H1 (cell line): Measurements from ENCODE around the gene COL5A3. TPM values are rescaled to one million over a fixed set of nuclear protein-coding genes. Genes with fewer than 3 reads are reported as not detected.

Source experiments
- CTCF ChIA-PET: fragments of 300-600 bp; sonication (Branson Sonifier 250); formaldehyde crosslinking; loops from one replicate; lab custom pipeline; 2021; ENCODE audit not compliant: partially characterized antibody; lab: Charles Lee
- POLR2A ChIA-PET: fragments of 300-600 bp; sonication (Branson Sonifier 250); formaldehyde crosslinking; loops from one replicate; lab custom pipeline; 2021; ENCODE audit warnings: inconsistent platforms; ENCODE audit not compliant: partially characterized antibody; lab: Charles Lee
- DNase-seq, 2 experiments: peaks; one replicate each; pipeline versions ENCODE4 v3.0.0 to v3.0.0-alpha.2; 2010 to 2022; ENCODE audit warnings: low spot score in 2 of 2, low read depth in 1 of 2, mixed read lengths in 1 of 2
- FAIRE-seq: peaks from 2 replicates; lab custom pipeline; 2011; peaks lifted over from hg19 to GRCh38; lab: Jason Lieb, UNC
- H2AFZ ChIP-seq: 2 replicates; pipeline ENCODE4 v1.8.1; 2012; ENCODE audit warnings: low read length, inconsistent platforms
- H2AK5ac ChIP-seq: 2 replicates; pipeline ENCODE4 v1.6.1; 2013; ENCODE audit warnings: low read depth, low read length
- H2BK120ac ChIP-seq: replicated peaks from 2 replicates; pipeline ENCODE3; 2013; ENCODE audit warnings: low read depth, low read length, inconsistent platforms
- H2BK12ac ChIP-seq: 2 replicates; pipeline ENCODE4 v1.6.1; 2013; ENCODE audit warnings: low read depth, low read length
- H2BK15ac ChIP-seq: 2 replicates; pipeline ENCODE4 v1.6.1; 2013; ENCODE audit warnings: low read length
- H2BK20ac ChIP-seq: 2 replicates; pipeline ENCODE4 v1.6.1; 2013; ENCODE audit warnings: low read length
- H2BK5ac ChIP-seq: 2 replicates; pipeline ENCODE4 v1.6.1; 2013; ENCODE audit warnings: low read depth, low read length
- H3K14ac ChIP-seq: 2 replicates; pipeline ENCODE4 v1.6.1; 2013; ENCODE audit warnings: inconsistent platforms; ENCODE audit not compliant: insufficient read length
- H3K18ac ChIP-seq: 2 replicates; pipeline ENCODE4 v1.6.1; 2013; ENCODE audit warnings: low read length; ENCODE audit errors: extremely low read depth
- H3K23ac ChIP-seq: 2 replicates; pipeline ENCODE4 v1.6.1; 2013; ENCODE audit warnings: inconsistent platforms; ENCODE audit not compliant: insufficient read length
- H3K23me2 ChIP-seq: 2 replicates; pipeline ENCODE4 v1.6.1; 2013; ENCODE audit warnings: low read depth, low read length
- H3K27ac ChIP-seq: 2 replicates; pipeline ENCODE4 v1.6.1; 2011; ENCODE audit warnings: low read depth, low read length, inconsistent platforms
- H3K27me3 ChIP-seq, 4 experiments: replicated peaks in 1 of 4; 1 replicate in 1 of 4; 2 replicates in 3 of 4; pipeline versions ENCODE4 v1.6.1 to v1.8.1; 2011 to 2013; ENCODE audit warnings: low read length in 3 of 4, mild to moderate bottlenecking in 3 of 4, inconsistent platforms in 2 of 4, mixed read lengths in 2 of 4, moderate library complexity in 1 of 4; ENCODE audit not compliant: control insufficient read depth in 3 of 4, insufficient read depth in 3 of 4; ENCODE audit errors: extremely low read depth in 1 of 4
- H3K36me3 ChIP-seq, 4 experiments: 2 replicates each; pipeline versions ENCODE4 v1.6.1 to v1.8.1; 2011 to 2013; ENCODE audit warnings: mild to moderate bottlenecking in 4 of 4, low read length in 3 of 4, moderate library complexity in 2 of 4, control low read depth in 1 of 4, inconsistent platforms in 1 of 4; ENCODE audit not compliant: insufficient read depth in 4 of 4, control insufficient read depth in 2 of 4
- H3K4ac ChIP-seq: replicated peaks from 2 replicates; pipeline ENCODE3; 2013; ENCODE audit warnings: low read length, low read depth, mixed read lengths, inconsistent platforms; ENCODE audit not compliant: insufficient read length
- H3K4me1 ChIP-seq, 4 experiments: replicated peaks in 1 of 4; 1 replicate in 1 of 4; 2 replicates in 3 of 4; pipeline versions ENCODE4 v1.6.1 to v1.8.1; 2011 to 2013; ENCODE audit warnings: low read length in 3 of 4, inconsistent platforms in 2 of 4, mixed read lengths in 1 of 4; ENCODE audit not compliant: insufficient read depth in 4 of 4, control insufficient read depth in 3 of 4
- H3K4me2 ChIP-seq, 2 experiments: 2 replicates each; pipeline versions ENCODE4 v1.6.1 to v1.8.1; 2011 to 2013; ENCODE audit warnings: low read depth in 2 of 2, low read length in 2 of 2, control low read depth in 1 of 2, inconsistent platforms in 1 of 2, mild to moderate bottlenecking in 1 of 2; ENCODE audit not compliant: insufficient read depth in 1 of 2
- H3K4me3 ChIP-seq, 4 experiments: fragments of 200-600, 300-600 bp in 1 of 4; sonication (generic), shearing (Covaris generic), sonication (Bioruptor Twin) in 1 of 4; 2 replicates each; pipeline versions ENCODE4 v1.5.1 to v1.8.1; 2011 to 2016; ENCODE audit warnings: low read length in 4 of 4, low read depth in 3 of 4, control low read depth in 2 of 4, inconsistent platforms in 2 of 4, mild to moderate bottlenecking in 2 of 4, mixed read lengths in 1 of 4, moderate library complexity in 1 of 4; ENCODE audit not compliant: insufficient read depth in 2 of 4; ENCODE audit errors: extremely low read depth in 1 of 4
- H3K56ac ChIP-seq: replicated peaks from 2 replicates; pipeline ENCODE3; 2013; ENCODE audit warnings: low read depth, mild to moderate bottlenecking, mixed read lengths, low read length, inconsistent platforms; ENCODE audit not compliant: insufficient read length
- H3K79me1 ChIP-seq: 2 replicates; pipeline ENCODE4 v1.6.1; 2013; ENCODE audit warnings: low read depth, low read length, control low read depth
- H3K79me2 ChIP-seq, 2 experiments: 2 replicates each; pipeline versions ENCODE4 v1.6.1 to v1.8.1; 2012 to 2013; ENCODE audit warnings: low read length in 2 of 2, mild to moderate bottlenecking in 2 of 2, inconsistent platforms in 1 of 2; ENCODE audit not compliant: insufficient read depth in 2 of 2, control insufficient read depth in 1 of 2
- H3K9ac ChIP-seq, 4 experiments: replicated peaks in 1 of 4; 1 replicate in 1 of 4; 2 replicates in 3 of 4; pipeline versions ENCODE4 v1.6.1 to v1.8.1; 2011 to 2013; ENCODE audit warnings: low read depth in 3 of 4, low read length in 3 of 4, control low read depth in 2 of 4, mild to moderate bottlenecking in 2 of 4, moderate library complexity in 2 of 4, inconsistent platforms in 1 of 4; ENCODE audit errors: extremely low read depth in 1 of 4
- H3K9me3 ChIP-seq, 2 experiments: 2 replicates each; pipeline versions ENCODE4 v1.6.1 to v1.8.1; 2012 to 2013; ENCODE audit warnings: mild to moderate bottlenecking in 2 of 2, moderate library complexity in 2 of 2, control low read depth in 1 of 2, inconsistent platforms in 1 of 2, low read depth in 1 of 2, low read length in 1 of 2, mixed read lengths in 1 of 2; ENCODE audit not compliant: insufficient read depth in 2 of 2
- H4K20me1 ChIP-seq, 2 experiments: replicated peaks in 1 of 2; 2 replicates each; pipeline versions ENCODE3 to v1.8.1; 2011 to 2013; ENCODE audit warnings: inconsistent platforms in 2 of 2, low read length in 2 of 2, mild to moderate bottlenecking in 1 of 2; ENCODE audit not compliant: insufficient read depth in 2 of 2, control insufficient read depth in 1 of 2
- H4K5ac ChIP-seq: 2 replicates; pipeline ENCODE4 v1.6.1; 2013; ENCODE audit warnings: low read length, low read depth, mixed read lengths, inconsistent platforms; ENCODE audit not compliant: insufficient read length
- H4K8ac ChIP-seq: 2 replicates; pipeline ENCODE4 v1.8.0; 2013; ENCODE audit warnings: mild to moderate bottlenecking, moderate library complexity, low read length, inconsistent platforms; ENCODE audit not compliant: insufficient read depth; ENCODE audit errors: extremely low read depth
- H4K91ac ChIP-seq: replicated peaks from 2 replicates; pipeline ENCODE3; 2013; ENCODE audit warnings: low read length, mixed read lengths, inconsistent platforms; ENCODE audit not compliant: insufficient read length
- ASH2L ChIP-seq: fragments of 200-600, 300-600 bp; sonication (generic); IDR thresholded peaks from one replicate; pipeline ENCODE4 v1.7.1; 2017; ENCODE audit warnings: low read length
- ATF3 ChIP-seq: IDR thresholded peaks from 2 replicates; pipeline ENCODE4 v1.6.1; 2011; ENCODE audit warnings: low read depth, mild to moderate bottlenecking, low read length; ENCODE audit not compliant: insufficient read depth
- GABPA ChIP-seq: IDR thresholded peaks from 2 replicates; pipeline ENCODE4 v1.6.1; 2011; ENCODE audit warnings: mild to moderate bottlenecking, low read length, moderate library complexity, borderline replicate concordance; ENCODE audit not compliant: insufficient read depth
- HDAC2 ChIP-seq, 2 experiments: fragments of 300-600 bp in 1 of 2; sonication (generic) in 1 of 2; IDR thresholded peaks; 2 replicates each; pipeline ENCODE4 v1.6.1; 2011 to 2012; ENCODE audit warnings: low read depth in 2 of 2, low read length in 2 of 2, mild to moderate bottlenecking in 2 of 2, moderate library complexity in 2 of 2, borderline replicate concordance in 1 of 2, inconsistent platforms in 1 of 2
- JUND ChIP-seq: IDR thresholded peaks from 2 replicates; pipeline ENCODE4 v1.6.1; 2011; ENCODE audit warnings: mild to moderate bottlenecking, improper control_type of control experiment, low read length
- RFX5 ChIP-seq: IDR thresholded peaks from 2 replicates; pipeline ENCODE4 v1.6.1; 2011; ENCODE audit warnings: low read depth, low read length, improper control_type of control experiment, borderline replicate concordance
- SIRT6 ChIP-seq: IDR thresholded peaks from one replicate; pipeline ENCODE4 v1.7.1; 2012; ENCODE audit warnings: low read length, inconsistent platforms
- SRF ChIP-seq: IDR thresholded peaks from 2 replicates; pipeline ENCODE4 v1.6.1; 2011; ENCODE audit warnings: mild to moderate bottlenecking, low read depth, low read length, moderate library complexity
- TAF1 ChIP-seq: IDR thresholded peaks from 2 replicates; pipeline ENCODE4 v1.6.1; 2011; ENCODE audit warnings: mild to moderate bottlenecking, low read depth, low read length
- ZNF274 ChIP-seq: IDR thresholded peaks from 2 replicates; pipeline ENCODE4 v1.7.0; 2012; ENCODE audit warnings: low read length, borderline replicate concordance; ENCODE audit errors: extremely low read depth
- WGBS, 2 experiments: shearing (Covaris generic) in 1 of 2; methylation state at CpG; one replicate each; pipeline versions ENCODE4 v1.1.6 to v1.1.7; 2013 to 2015; ENCODE audit warnings: low lambda C conversion rate in 2 of 2, mixed read lengths in 2 of 2, inconsistent platforms in 1 of 2, low coverage in 1 of 2, missing lambda C conversion rate in 1 of 2; ENCODE audit not compliant: insufficient replicate concordance in 2 of 2, insufficient coverage in 1 of 2, insufficient read length in 1 of 2; ENCODE audit errors: extremely low coverage in 1 of 2, missing lambda C conversion rate in 1 of 2; 5-methylcytosine and 5-hydroxymethylcytosine counted together
- polyA plus RNA-seq, 7 experiments: library from polyadenylated mRNA; depleted of rRNA in 3 of 7; stranded (reverse) in 5 of 7; unstranded in 2 of 7; fragments of >200 nt in 5 of 7; fragments of 200-250 nt in 2 of 7; gene quantifications; 1 replicate in 5 of 7; 2 replicates in 1 of 7; 4 replicates in 1 of 7; pipeline versions ENCODE4 v1.2.1 to v1.2.3, GENCODE V29; 2011 to 2013; ENCODE audit warnings: missing spikeins in 2 of 7, mixed read lengths in 2 of 7
- total RNA-seq: library from RNA; stranded (reverse); fragmentation: NEBNext Ultra II Directional; extraction: Animal tissue kit (Norgen Biotek cat#: 25700); gene quantifications from 2 replicates; pipeline ENCODE4 v1.2.1, GENCODE V29; 2021
- TF ChIP-seq, protein P1 (sequence below): IDR thresholded peaks from 2 replicates; pipeline ENCODE4 v1.6.1; 2012; ENCODE audit warnings: inconsistent platforms

The COL5A3 gene
- total and polyA plus RNA-seq, 2 of the 8 experiments (the other 6 are each of a cell fraction or from before 2014, with no cell fraction given) = 0.67 to 0.74 TPM

DNA sequence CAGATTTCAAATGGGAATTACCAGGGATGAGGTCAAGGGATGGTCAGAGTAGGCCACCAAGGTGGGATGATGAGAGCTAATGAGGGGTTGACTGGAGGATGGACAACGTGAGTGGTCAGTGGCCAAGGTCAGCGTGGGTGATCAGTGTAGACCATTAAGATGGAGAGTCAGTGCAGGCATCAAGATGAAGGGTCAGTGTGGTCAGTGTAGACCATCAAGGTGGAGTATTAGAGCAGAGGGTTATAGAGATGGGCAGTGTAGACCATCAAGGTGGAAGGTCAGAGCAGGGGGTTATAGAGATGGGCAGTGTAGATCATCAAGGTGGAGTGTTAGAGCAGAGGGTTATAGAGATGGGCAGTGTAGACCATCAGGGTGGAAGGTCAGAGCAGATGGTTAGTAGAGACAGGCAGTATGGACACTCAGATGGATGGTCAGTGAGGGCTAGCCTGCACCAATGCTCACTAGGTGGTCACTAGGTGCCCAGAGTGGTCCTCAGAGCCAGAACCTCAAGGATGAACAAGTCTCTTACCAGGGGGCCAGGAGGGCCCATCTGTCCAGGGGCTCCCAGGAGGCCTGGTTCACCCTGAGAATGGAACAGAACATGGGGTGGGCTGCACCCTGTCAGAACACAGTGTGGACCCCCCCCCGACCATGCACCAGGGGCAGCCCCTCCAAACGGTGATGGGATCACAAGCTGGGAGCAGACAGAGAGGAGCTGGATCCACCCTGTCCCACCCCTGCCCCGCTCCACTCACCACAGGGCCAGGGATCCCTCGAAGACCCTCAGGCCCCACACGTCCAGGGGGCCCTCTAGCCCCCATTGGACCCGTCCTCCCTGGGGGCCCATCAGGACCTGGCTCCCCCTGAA is 41.2 kb downstream of the COL5A3 start:
- Histone ChIP-seq H3K27me3 (peaks cover 0 to 10% (median 7%) of the 10 kb centered on the region in 4 experiments; a peak in 6 of 7 replicates), H4K8ac (no peak overlapping the region), H3K9me3 (no peaks in the 10 kb centered on the region), H2BK15ac (0 out of 2 replicates have a peak overlapping the region, but pooled peaks have one; percentile 36), H4K20me1 (peaks cover 0 to 1% of the 10 kb centered on the region in 2 experiments), H3K4me3 (no peak overlapping the region), H3K4me2 (no peak overlapping the region), H2BK20ac (no peak overlapping the region), H2BK5ac (no peak overlapping the region), H3K4me1 (peaks cover 0 to 9% (median 0%) of the 10 kb centered on the region in 4 experiments; a peak in 2 of 7 replicates), H3K79me2 (no peaks in the 10 kb centered on the region), H3K79me1 (no peaks in the 10 kb centered on the region), H2BK120ac (no peak overlapping the region), H2AK5ac (no peak overlapping the region), H3K27ac (no peak overlapping the region), H3K56ac (no peak overlapping the region), H3K18ac (no peak overlapping the region), H3K9ac (no peak overlapping the region), H3K36me3 (no peaks in the 10 kb centered on the region), H3K14ac (no peak overlapping the region), H3K23ac (no peak overlapping the region), H2AFZ (no peak overlapping the region), H4K5ac (no peak overlapping the region), H3K4ac (no peak overlapping the region), H3K23me2 (peaks cover 11% of the 10 kb centered on the region; the same call in 1 of the 2 replicates), H2BK12ac (peak overlapping the region; percentile 62; the same call in 1 of the 2 replicates), H4K91ac (no peak overlapping the region)
- FAIRE-seq (no peak), DNase-seq (no peak)
- 80% methylated on average over 8 of the region's 8 CpGs; no CpG with 5 or more reads in 1 of the 2 experiments for WGBS, 2 experiments
- CTCF ChIA-PET = no interaction called here
- POLR2A ChIA-PET = no interaction called here
- no peak for TF ChIP-seq SRF
- no peak for TF ChIP-seq ASH2L
- TF ChIP-seq JUND = no peak
- TF ChIP-seq ATF3 = no peak
- TF ChIP-seq SIRT6 = no peak
- TF ChIP-seq GABPA = no peak
- TF ChIP-seq, protein P1, sequence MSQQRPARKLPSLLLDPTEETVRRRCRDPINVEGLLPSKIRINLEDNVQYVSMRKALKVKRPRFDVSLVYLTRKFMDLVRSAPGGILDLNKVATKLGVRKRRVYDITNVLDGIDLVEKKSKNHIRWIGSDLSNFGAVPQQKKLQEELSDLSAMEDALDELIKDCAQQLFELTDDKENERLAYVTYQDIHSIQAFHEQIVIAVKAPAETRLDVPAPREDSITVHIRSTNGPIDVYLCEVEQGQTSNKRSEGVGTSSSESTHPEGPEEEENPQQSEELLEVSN = no peak
- TF ChIP-seq RFX5 = no peak
- TF ChIP-seq HDAC2 (IDR thresholded peaks at IDR 0.05; ENCODE audit: borderline replicate concordance in 1 of 2, low read depth in 2 of 2, low read length in 2 of 2) = no peak
- no peak for TF ChIP-seq ZNF274
- TF ChIP-seq TAF1 = no peak
